Smooth muscle cell (in vitro differentiated cells): ENCODE data around the gene LELP1. TPM values are rescaled to one million over a fixed set of nuclear protein-coding genes. Genes with fewer than 3 reads are reported as not detected.

Source experiments
- DNase-seq: peaks from one replicate; lab custom pipeline; 2025; ENCODE audit not compliant: unreplicated experiment; lab: John Stamatoyannopoulos, UW
- H2AFZ ChIP-seq: fragments of 200-600 bp; sonication (generic); 2 replicates; pipeline ENCODE4 v1.6.0; 2016; ENCODE audit warnings: antibody characterized with exemption, low read depth, mild to moderate bottlenecking
- H3F3A ChIP-seq: fragments of 200-600 bp; sonication (generic); 2 replicates; pipeline ENCODE4 v1.6.0; 2017; ENCODE audit warnings: antibody characterized with exemption, low read depth
- H3K27ac ChIP-seq: fragments of 200-600 bp; sonication (generic); 2 replicates; pipeline ENCODE4 v1.5.1; 2016; ENCODE audit warnings: low read depth, mild to moderate bottlenecking
- H3K27me3 ChIP-seq: fragments of 200-600 bp; sonication (generic); 2 replicates; pipeline ENCODE4 v1.6.1; 2016; ENCODE audit warnings: low read depth, mild to moderate bottlenecking
- H3K36me3 ChIP-seq: fragments of 200-600 bp; sonication (generic); 2 replicates; pipeline ENCODE4 v1.5.1; 2016; ENCODE audit warnings: low read depth
- H3K4me1 ChIP-seq: fragments of 200-600 bp; sonication (generic); 2 replicates; pipeline ENCODE4 v1.5.1; 2016; ENCODE audit warnings: low read depth
- H3K4me2 ChIP-seq: fragments of 200-600 bp; sonication (generic); 2 replicates; pipeline ENCODE4 v1.6.0; 2016; ENCODE audit warnings: mild to moderate bottlenecking
- H3K4me3 ChIP-seq: fragments of 200-600 bp; sonication (generic); 2 replicates; pipeline ENCODE4 v1.5.1; 2016; ENCODE audit warnings: mild to moderate bottlenecking
- H3K79me2 ChIP-seq: fragments of 200-600 bp; sonication (generic); 2 replicates; pipeline ENCODE4 v1.6.0; 2016; ENCODE audit warnings: low read depth, mild to moderate bottlenecking
- H3K9ac ChIP-seq: fragments of 200-600 bp; sonication (generic); 2 replicates; pipeline ENCODE4 v1.6.0; 2016; ENCODE audit warnings: low read depth
- H3K9me3 ChIP-seq: fragments of 200-600 bp; sonication (generic); replicated peaks from 2 replicates; pipeline ENCODE4 v1.5.1; 2016; ENCODE audit warnings: low read depth
- H4K20me1 ChIP-seq: fragments of 200-600 bp; sonication (generic); 2 replicates; pipeline ENCODE4 v1.6.0; 2016; ENCODE audit warnings: low read depth
- whole genome bisulfite sequencing: methylation state at CpG from one replicate; pipeline ENCODE4 v1.1.7; 2016; ENCODE audit warnings: low lambda C conversion rate; 5-methylcytosine and 5-hydroxymethylcytosine counted together
- polyA plus RNA-seq: library from polyadenylated mRNA; unstranded; fragments of >200 nt; fragmentation: Nextera tagmentation; extraction: Ambion mirVana; gene quantifications from 2 replicates; pipeline ENCODE4 v1.2.1, GENCODE V29; 2016
- total RNA-seq: library from RNA; depleted of rRNA; stranded (reverse); fragments of >200 nt; gene quantifications from 2 replicates; pipeline ENCODE4 v1.2.3, GENCODE V29; 2014
- TF ChIP-seq, protein P1 (sequence below): fragments of 200-600 bp; sonication (generic); IDR thresholded peaks from 2 replicates; pipeline ENCODE4 v1.5.1; 2017; ENCODE audit warnings: borderline replicate concordance, mild to moderate bottlenecking, antibody characterized with exemption; ENCODE audit not compliant: insufficient read depth, poor library complexity, severe bottlenecking

The LELP1 gene
- total and polyA plus RNA-seq, 2 experiments from 2014 or later = not detected

- 0% methylated on average over 1 of the region's 1 CpG for WGBS
These were observed 42.8 kb downstream of the LELP1 start for GRCh38 chr1:153246018-153246417.

GRCh38 chr1:153246825-153247224 lies 43.6 kb downstream of the LELP1 start:
- Histone ChIP-seq H3K4me1 (no peaks in the 10 kb centered on the region), H3K9ac (no peak overlapping the region), H3F3A (no peaks in the 10 kb centered on the region), H4K20me1 (no peaks in the 10 kb centered on the region), H3K36me3 (no peaks in the 10 kb centered on the region), H3K4me3 (no peak overlapping the region), H3K4me2 (no peak overlapping the region), H3K27me3 (no peaks in the 10 kb centered on the region), H3K9me3 (peaks cover 5% of the 10 kb centered on the region), H2AFZ (no peak overlapping the region), H3K79me2 (no peaks in the 10 kb centered on the region), H3K27ac (no peak overlapping the region)
- TF ChIP-seq, protein P1, sequence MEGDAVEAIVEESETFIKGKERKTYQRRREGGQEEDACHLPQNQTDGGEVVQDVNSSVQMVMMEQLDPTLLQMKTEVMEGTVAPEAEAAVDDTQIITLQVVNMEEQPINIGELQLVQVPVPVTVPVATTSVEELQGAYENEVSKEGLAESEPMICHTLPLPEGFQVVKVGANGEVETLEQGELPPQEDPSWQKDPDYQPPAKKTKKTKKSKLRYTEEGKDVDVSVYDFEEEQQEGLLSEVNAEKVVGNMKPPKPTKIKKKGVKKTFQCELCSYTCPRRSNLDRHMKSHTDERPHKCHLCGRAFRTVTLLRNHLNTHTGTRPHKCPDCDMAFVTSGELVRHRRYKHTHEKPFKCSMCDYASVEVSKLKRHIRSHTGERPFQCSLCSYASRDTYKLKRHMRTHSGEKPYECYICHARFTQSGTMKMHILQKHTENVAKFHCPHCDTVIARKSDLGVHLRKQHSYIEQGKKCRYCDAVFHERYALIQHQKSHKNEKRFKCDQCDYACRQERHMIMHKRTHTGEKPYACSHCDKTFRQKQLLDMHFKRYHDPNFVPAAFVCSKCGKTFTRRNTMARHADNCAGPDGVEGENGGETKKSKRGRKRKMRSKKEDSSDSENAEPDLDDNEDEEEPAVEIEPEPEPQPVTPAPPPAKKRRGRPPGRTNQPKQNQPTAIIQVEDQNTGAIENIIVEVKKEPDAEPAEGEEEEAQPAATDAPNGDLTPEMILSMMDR = no peak
- 40% methylated on average over 2 of the region's 2 CpGs for WGBS
- DNase-seq = no peak

More at GRCh38 chr1:153246018-153246417, 42.8 kb downstream of the LELP1 start:
- Histone ChIP-seq H3K4me2 (no peak overlapping the region), H3K4me1 (no peaks in the 10 kb centered on the region), H2AFZ (no peak overlapping the region), H3K79me2 (no peaks in the 10 kb centered on the region), H4K20me1 (no peaks in the 10 kb centered on the region), H3K9me3 (peaks cover 5% of the 10 kb centered on the region), H3K27ac (no peak overlapping the region), H3F3A (no peaks in the 10 kb centered on the region), H3K9ac (no peak overlapping the region), H3K27me3 (no peaks in the 10 kb centered on the region), H3K36me3 (no peaks in the 10 kb centered on the region), H3K4me3 (no peak overlapping the region)
- TF ChIP-seq, protein P1 = no peak
- no peak for DNase-seq

DNA sequence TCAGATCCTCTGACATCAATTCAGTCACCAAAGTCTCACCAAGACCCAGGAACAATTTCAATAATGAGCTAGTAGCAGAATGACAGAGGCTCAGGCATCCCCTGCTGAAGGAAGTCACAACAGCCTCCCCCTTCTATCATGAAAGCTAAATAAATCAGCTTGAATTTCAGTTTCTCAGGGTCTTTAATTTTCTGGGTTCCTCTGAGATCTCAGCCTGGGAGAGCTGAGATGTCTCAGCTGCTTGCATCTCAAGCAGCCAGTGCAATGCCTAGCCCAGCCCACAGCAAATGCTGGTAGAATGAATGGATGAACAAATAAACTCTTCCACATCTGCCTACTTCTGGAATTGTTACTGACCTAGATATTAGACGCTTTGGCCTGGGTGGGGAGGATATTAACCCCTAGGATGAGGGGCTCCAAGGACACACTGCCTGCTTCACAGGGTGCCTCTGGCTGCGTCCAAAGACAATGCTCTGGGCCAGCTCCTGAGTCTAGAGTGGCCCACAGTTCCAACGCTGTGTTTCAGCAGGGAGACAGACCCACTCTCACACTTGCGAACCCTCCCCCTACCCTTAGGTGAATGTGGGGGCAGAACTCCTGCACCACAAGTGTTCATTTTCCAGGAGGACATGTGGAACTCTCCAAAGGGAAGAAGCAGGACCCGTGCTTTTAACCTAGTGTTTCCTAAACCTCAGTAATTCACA lies 45.1 kb downstream of the LELP1 start:
- H3K9me3 ChIP-seq = peaks cover 5% of the 10 kb centered on the region
- H3K4me3 ChIP-seq = no peak overlapping the region
- H2AFZ ChIP-seq = no peak overlapping the region
- no peaks in the 10 kb centered on the region for H3K4me1 ChIP-seq
- no peaks in the 10 kb centered on the region for H4K20me1 ChIP-seq
- no peak overlapping the region for H3K9ac ChIP-seq
- H3K36me3 ChIP-seq = no peaks in the 10 kb centered on the region
- H3K27ac ChIP-seq = no peak overlapping the region
- H3K4me2 ChIP-seq = no peak overlapping the region
- 56% methylated on average over 5 of the region's 5 CpGs for whole genome bisulfite sequencing
- no peaks in the 10 kb centered on the region for H3F3A ChIP-seq
- no peaks in the 10 kb centered on the region for H3K27me3 ChIP-seq
- H3K79me2 ChIP-seq = no peaks in the 10 kb centered on the region
- no peak for DNase-seq
- TF ChIP-seq, protein P1 = no peak

DNA sequence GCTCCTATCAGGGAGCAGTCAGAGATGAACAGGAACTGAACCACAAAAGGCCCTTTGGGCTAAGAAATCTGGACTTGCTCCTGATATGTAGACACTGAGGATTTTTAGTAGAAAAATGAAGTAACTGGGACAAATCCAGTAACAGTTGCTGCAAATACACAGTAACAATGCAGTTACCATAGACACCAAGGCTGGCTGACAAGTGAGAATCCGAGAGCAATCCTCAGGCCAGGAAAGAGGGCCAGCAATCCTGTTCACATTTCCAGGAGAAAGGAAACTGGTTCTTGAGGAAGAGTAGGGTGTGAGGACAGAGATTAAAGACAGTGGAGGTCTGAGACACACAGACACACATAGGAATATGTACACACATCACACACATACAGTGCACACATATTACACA lies 46.9 kb downstream of the LELP1 start:
- H3K79me2 ChIP-seq = no peaks in the 10 kb centered on the region
- no peak overlapping the region for H3K4me2 ChIP-seq
- no peak for DNase-seq
- WGBS = 60% methylated on average over 1 of the region's 1 CpG
- H3K9ac ChIP-seq = no peak overlapping the region
- no peaks in the 10 kb centered on the region for H3K4me1 ChIP-seq
- TF ChIP-seq, protein P1 = no peak
- no peaks in the 10 kb centered on the region for H3K36me3 ChIP-seq
- H3F3A ChIP-seq = no peaks in the 10 kb centered on the region
- peaks cover 5% of the 10 kb centered on the region for H3K9me3 ChIP-seq
- H3K4me3 ChIP-seq = no peak overlapping the region
- H3K27ac ChIP-seq = no peak overlapping the region
- H3K27me3 ChIP-seq = no peaks in the 10 kb centered on the region
- no peak overlapping the region for H2AFZ ChIP-seq
- H4K20me1 ChIP-seq = no peaks in the 10 kb centered on the region
